ENCODE measurements around the gene IFI35.

GRCh38 chr17:42969001-42969581, 37.5 kb upstream of the IFI35 start:
- TF ChIP-seq CTCF (IDR thresholded peaks at IDR 0.05) (no peak), POLR2AphosphoS5 (IDR thresholded peaks at IDR 0.05) (no peak), EP300 (IDR thresholded peaks at IDR 0.05) (no peak), POLR2A (IDR thresholded peaks at IDR 0.05) (no peak)

Data from upper lobe of left lung (tissue), 4 donors.